Right lobe of liver (tissue), 6 donors: ENCODE data around the gene MPHOSPH10. TPM values are rescaled to one million over a fixed set of nuclear protein-coding genes. Genes with fewer than 3 reads are reported as not detected.
A peak's percentile ranks its signal among the peaks of the same experiment; 100 is the strongest.

Experiments used
- ATAC-seq, 4 donors: fragments of 200-7000 bp; cut with Tn5 transposase; one replicate each; pipeline ENCODE4 v1.9.1; 2020; ENCODE audit warnings: mild to moderate bottlenecking in 4 of 4, moderate library complexity in 4 of 4
- DNase-seq, 3 donors: peaks; one replicate each; pipeline ENCODE4 v3.0.0-alpha.2; 2020
- H3K27ac ChIP-seq, 3 donors: fragments of 200-600 bp; one replicate each; pipeline ENCODE4 v1.8.0; 2022
- H3K27me3 ChIP-seq, 2 donors: fragments of 200-600 bp; one replicate each; pipeline ENCODE4 v1.8.0; 2022
- H3K36me3 ChIP-seq, 4 donors: fragments of 200-600 bp; sonication (generic) in 1 of 4; one replicate each; pipeline versions ENCODE4 v1.5.1 to v1.8.0; 2017 to 2022; ENCODE audit warnings: control low read depth in 1 of 4
- H3K4me1 ChIP-seq, 4 donors: fragments of 200-600 bp; sonication (generic) in 1 of 4; one replicate each; pipeline versions ENCODE4 v1.5.1 to v1.8.0; 2017 to 2022; ENCODE audit warnings: control low read depth in 1 of 4
- H3K4me3 ChIP-seq, 3 donors: fragments of 200-600 bp; one replicate each; pipeline ENCODE4 v1.8.0; 2022
- H3K9me3 ChIP-seq, 4 donors: fragments of 200-600 bp; sonication (generic) in 1 of 4; one replicate each; pipeline versions ENCODE4 v1.5.1 to v1.8.0; 2017 to 2022; ENCODE audit warnings: control low read depth in 1 of 4
- POLR2A ChIP-seq: fragments of 450-650 bp; IDR thresholded peaks from one replicate; pipeline ENCODE4 v1.6.1; 2017; ENCODE audit warnings: antibody characterized with exemption, mild to moderate bottlenecking
- WGBS: methylation state at CpG from one replicate; pipeline ENCODE4 v1.1.6; 2018; ENCODE audit warnings: low coverage, low lambda C conversion rate; ENCODE audit not compliant: insufficient coverage; ENCODE audit errors: missing lambda C conversion rate; 5-methylcytosine and 5-hydroxymethylcytosine counted together
- intact Hi-C, 2 donors: fragments of 100-400 bp; cut with DNase I; formaldehyde crosslinking; loops; one replicate each; pipeline versions ENCODE4 v1.11.2 to v1.14.1; 2022
- total RNA-seq, 6 experiments: library from RNA; depleted of rRNA in 2 of 6; stranded (reverse); fragments of >200 nt in 2 of 6; fragmentation: NEBNext Ultra II Directional in 3 of 6; extraction: Animal tissue kit (Norgen Biotek cat#: 25700) in 3 of 6; gene quantifications; one replicate each; pipeline versions ENCODE4 v1.1.0 to v1.2.4, GENCODE V29; 2016 to 2023
- TF ChIP-seq, protein P1 (sequence below), 4 donors: fragments of 200-600 bp in 3 of 4; fragments of 450-650 bp in 1 of 4; IDR thresholded peaks; one replicate each; pipeline versions ENCODE4 v1.5.1 to v1.8.0; 2016 to 2022; ENCODE audit warnings: antibody characterized with exemption in 4 of 4, mild to moderate bottlenecking in 2 of 4
- donor health status: DM: no; HTN: yes; CAD: no.
- donor health status: DM: no; HTN: no; CAD: no.
- donor health status: DM: no; HTN: no; CAD: no.
- donor health status: DM: no; HTN: yes; CAD: no.
- donor health status: DM: no; HTN: yes; CAD: no.

Gene MPHOSPH10
- total RNA-seq, 6 experiments from 2014 or later = 10.4 to 14.3 (median 12.8) TPM

DNA sequence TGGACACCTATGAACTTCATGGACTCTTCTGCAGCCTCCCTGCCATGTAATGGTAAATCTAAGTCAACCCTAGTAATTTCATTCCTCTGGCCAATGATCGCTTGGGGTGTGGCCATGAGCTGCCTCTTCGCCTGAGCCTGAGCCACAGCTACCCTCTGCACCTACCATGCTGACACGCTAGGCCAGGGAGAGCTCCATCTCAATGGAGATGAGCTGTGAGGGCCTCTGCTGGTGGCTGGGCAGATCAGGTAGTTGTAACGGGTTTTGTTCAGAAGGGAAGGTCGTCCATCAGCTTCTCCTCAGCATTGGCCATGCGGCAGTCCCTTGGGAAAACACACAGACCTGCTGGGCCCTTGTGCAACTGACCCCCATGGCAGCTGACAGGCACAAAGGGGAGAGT, 24.4 kb downstream of the MPHOSPH10 start:
- H3K27ac ChIP-seq = no peak overlapping the region
- H3K4me3 ChIP-seq = no peak overlapping the region
- H3K9me3 ChIP-seq = no peaks in the 10 kb centered on the region
- no peak for TF ChIP-seq POLR2A
- TF ChIP-seq, protein P1, sequence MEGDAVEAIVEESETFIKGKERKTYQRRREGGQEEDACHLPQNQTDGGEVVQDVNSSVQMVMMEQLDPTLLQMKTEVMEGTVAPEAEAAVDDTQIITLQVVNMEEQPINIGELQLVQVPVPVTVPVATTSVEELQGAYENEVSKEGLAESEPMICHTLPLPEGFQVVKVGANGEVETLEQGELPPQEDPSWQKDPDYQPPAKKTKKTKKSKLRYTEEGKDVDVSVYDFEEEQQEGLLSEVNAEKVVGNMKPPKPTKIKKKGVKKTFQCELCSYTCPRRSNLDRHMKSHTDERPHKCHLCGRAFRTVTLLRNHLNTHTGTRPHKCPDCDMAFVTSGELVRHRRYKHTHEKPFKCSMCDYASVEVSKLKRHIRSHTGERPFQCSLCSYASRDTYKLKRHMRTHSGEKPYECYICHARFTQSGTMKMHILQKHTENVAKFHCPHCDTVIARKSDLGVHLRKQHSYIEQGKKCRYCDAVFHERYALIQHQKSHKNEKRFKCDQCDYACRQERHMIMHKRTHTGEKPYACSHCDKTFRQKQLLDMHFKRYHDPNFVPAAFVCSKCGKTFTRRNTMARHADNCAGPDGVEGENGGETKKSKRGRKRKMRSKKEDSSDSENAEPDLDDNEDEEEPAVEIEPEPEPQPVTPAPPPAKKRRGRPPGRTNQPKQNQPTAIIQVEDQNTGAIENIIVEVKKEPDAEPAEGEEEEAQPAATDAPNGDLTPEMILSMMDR (IDR thresholded peaks at IDR 0.05) = peak; percentile 18 to 33 (median 22)
- H3K27me3 ChIP-seq = no peaks in the 10 kb centered on the region
- no peaks in the 10 kb centered on the region for H3K4me1 ChIP-seq
- intact Hi-C loops = no loop called here
- 51% methylated on average over 2 of the region's 6 CpGs for WGBS
- peak in 1 of 3 donors; percentile 29 for DNase-seq
- peak; percentile 52 to 74 (median 71) for ATAC-seq
- peaks cover 0 to 6% (median 2%) of the 10 kb centered on the region in 4 donors for H3K36me3 ChIP-seq

- TF ChIP-seq POLR2A = no peak
- TF ChIP-seq, protein P1 (IDR thresholded peaks at IDR 0.05) = no peak
- intact Hi-C loops = no loop called here
- Histone ChIP-seq H3K9me3 (no peaks in the 10 kb centered on the region), H3K27ac (no peak overlapping the region), H3K4me3 (no peak overlapping the region), H3K4me1 (no peaks in the 10 kb centered on the region), H3K36me3 (no peaks in the 10 kb centered on the region), H3K27me3 (no peaks in the 10 kb centered on the region)
- ATAC-seq = no peak
- DNase-seq = no peak
- WGBS = 87% methylated on average over 4 of the region's 4 CpGs
Measured at GRCh38 chr2:71155846-71156245, 25.4 kb downstream of the MPHOSPH10 start.

GRCh38 chr2:71156573-71156972, 26.1 kb downstream of the MPHOSPH10 start:
- Histone ChIP-seq H3K9me3 (no peaks in the 10 kb centered on the region), H3K27me3 (no peaks in the 10 kb centered on the region), H3K27ac (no peak overlapping the region), H3K36me3 (no peaks in the 10 kb centered on the region), H3K4me1 (no peaks in the 10 kb centered on the region), H3K4me3 (no peak overlapping the region)
- WGBS = 55% methylated on average over 2 of the region's 6 CpGs
- no peak for DNase-seq
- intact Hi-C loops = no loop called here
- ATAC-seq = no peak
- TF ChIP-seq, protein P1 (IDR thresholded peaks at IDR 0.05) = no peak
- no peak for TF ChIP-seq POLR2A

DNA sequence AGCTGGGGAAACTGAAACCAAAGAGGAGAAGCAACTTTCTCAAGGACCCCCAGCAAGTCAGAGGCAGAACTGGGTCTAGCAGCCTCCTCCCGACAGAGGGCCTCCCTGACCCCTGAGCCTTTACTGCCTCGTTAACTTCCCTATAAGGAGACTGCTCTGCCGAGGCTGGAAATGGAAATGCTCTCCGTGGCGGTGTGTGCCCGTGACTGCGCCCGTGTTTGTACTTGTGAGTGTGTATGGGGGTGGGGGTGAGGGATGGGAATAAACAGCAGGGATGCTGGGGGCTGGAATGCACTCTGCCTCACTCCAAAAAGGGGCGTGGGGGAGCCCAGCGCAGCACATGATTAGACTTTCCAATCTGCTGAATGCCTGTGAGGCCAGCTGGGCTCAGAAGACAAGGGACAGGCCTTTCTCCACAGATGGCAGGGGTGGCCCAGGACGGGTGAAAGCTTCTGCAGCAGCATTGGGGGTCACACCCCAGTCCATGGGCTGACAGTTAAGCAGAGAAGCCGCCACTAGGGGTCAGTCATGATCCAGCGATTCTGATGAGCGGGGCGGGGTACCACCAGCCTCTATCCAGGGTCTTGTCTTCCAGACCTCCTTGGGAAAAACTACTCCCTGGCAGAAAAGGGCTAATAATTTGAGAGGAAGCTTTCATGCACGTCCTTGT, 26.8 kb downstream of the MPHOSPH10 start:
- peak in 2 of 3 donors; percentile 44 to 63 for DNase-seq
- Histone ChIP-seq H3K27ac (no peak overlapping the region), H3K9me3 (no peaks in the 10 kb centered on the region), H3K4me3 (no peak overlapping the region), H3K27me3 (no peaks in the 10 kb centered on the region), H3K4me1 (no peaks in the 10 kb centered on the region), H3K36me3 (no peaks in the 10 kb centered on the region)
- WGBS = 6% methylated on average over 12 of the region's 16 CpGs
- TF ChIP-seq POLR2A = no peak
- TF ChIP-seq, protein P1 (IDR thresholded peaks at IDR 0.05) = peak; percentile 54 to 70 (median 64)
- ATAC-seq = peak; percentile 72 to 86 (median 82)
- intact Hi-C loops = no loop called here
